RWPE2 (cell line): Measurements from ENCODE around the gene GAL3ST1.

Experiments used
- ATAC-seq: fragments of 200-7000 bp; cut with Tn5 transposase; 3 replicates; pipeline ENCODE4 v1.9.1; 2021; ENCODE audit warnings: low read depth
- DNase-seq: peaks from one replicate; pipeline ENCODE4 v3.0.0-alpha.2; 2020; ENCODE audit warnings: low spot score
- H3K27ac ChIP-seq: fragments of 450-650 bp; 2 replicates; pipeline ENCODE4 v1.5.1; 2017; ENCODE audit warnings: mild to moderate bottlenecking; ENCODE audit not compliant: poor library complexity, severe bottlenecking
- H3K27me3 ChIP-seq: fragments of 250-450 bp; sonication (Bioruptor Pico); 2 replicates; pipeline ENCODE4 v1.5.1; 2021; ENCODE audit warnings: mild to moderate bottlenecking, moderate library complexity; ENCODE audit not compliant: insufficient read depth, poor library complexity, severe bottlenecking
- H3K36me3 ChIP-seq: fragments of 250-450 bp; sonication (Bioruptor Pico); 2 replicates; pipeline ENCODE4 v1.5.1; 2020; ENCODE audit warnings: low read depth, mild to moderate bottlenecking, moderate library complexity
- H3K4me1 ChIP-seq: fragments of 250-450 bp; sonication (Bioruptor Pico); 2 replicates; pipeline ENCODE4 v1.5.1; 2021; ENCODE audit warnings: mild to moderate bottlenecking, moderate library complexity; ENCODE audit not compliant: insufficient read depth, poor library complexity, severe bottlenecking
- H3K4me3 ChIP-seq: fragments of 250-450 bp; sonication (Bioruptor Pico); 2 replicates; pipeline ENCODE4 v1.5.1; 2021; ENCODE audit warnings: mild to moderate bottlenecking, moderate library complexity; ENCODE audit not compliant: severe bottlenecking
- H3K9me3 ChIP-seq: fragments of 250-450 bp; sonication (Bioruptor Pico); 2 replicates; pipeline ENCODE4 v1.5.1; 2021; ENCODE audit warnings: mild to moderate bottlenecking, moderate library complexity; ENCODE audit not compliant: severe bottlenecking
- TF ChIP-seq, protein P1 (sequence below): fragments of 450-650 bp; IDR thresholded peaks from one replicate; pipeline ENCODE4 v1.5.1; 2017; ENCODE audit warnings: mild to moderate bottlenecking, moderate library complexity; ENCODE audit not compliant: poor library complexity, severe bottlenecking

GAL3ST1 gene

DNA sequence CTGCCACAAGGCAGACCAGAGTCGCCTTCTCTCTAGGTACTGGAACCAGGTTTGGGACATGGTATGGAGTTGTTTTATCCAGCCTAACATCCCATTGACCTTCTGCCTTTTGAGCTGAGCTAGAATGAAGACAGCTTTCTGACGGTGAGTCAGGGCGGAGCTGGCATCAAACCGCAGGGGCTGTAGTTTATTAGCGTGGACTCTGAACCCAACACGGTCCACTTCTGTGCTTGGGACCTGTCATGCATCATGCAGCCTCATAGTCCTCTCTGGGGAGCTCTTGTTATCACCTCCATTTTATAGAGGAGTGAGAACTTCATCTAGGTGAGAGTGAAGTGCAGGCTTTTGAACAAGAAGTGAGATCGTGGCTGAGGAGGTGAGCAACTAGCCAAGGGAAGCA lies 8.3 kb downstream of the GAL3ST1 start:
- H3K4me1 ChIP-seq, result no peaks in the 10 kb centered on the region
- H3K4me3 ChIP-seq, result no peak overlapping the region
- DNase-seq, result no peak
- H3K27me3 ChIP-seq, result no peaks in the 10 kb centered on the region
- TF ChIP-seq, protein P1, sequence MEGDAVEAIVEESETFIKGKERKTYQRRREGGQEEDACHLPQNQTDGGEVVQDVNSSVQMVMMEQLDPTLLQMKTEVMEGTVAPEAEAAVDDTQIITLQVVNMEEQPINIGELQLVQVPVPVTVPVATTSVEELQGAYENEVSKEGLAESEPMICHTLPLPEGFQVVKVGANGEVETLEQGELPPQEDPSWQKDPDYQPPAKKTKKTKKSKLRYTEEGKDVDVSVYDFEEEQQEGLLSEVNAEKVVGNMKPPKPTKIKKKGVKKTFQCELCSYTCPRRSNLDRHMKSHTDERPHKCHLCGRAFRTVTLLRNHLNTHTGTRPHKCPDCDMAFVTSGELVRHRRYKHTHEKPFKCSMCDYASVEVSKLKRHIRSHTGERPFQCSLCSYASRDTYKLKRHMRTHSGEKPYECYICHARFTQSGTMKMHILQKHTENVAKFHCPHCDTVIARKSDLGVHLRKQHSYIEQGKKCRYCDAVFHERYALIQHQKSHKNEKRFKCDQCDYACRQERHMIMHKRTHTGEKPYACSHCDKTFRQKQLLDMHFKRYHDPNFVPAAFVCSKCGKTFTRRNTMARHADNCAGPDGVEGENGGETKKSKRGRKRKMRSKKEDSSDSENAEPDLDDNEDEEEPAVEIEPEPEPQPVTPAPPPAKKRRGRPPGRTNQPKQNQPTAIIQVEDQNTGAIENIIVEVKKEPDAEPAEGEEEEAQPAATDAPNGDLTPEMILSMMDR, result no peak
- no peak for ATAC-seq
- H3K9me3 ChIP-seq, result no peaks in the 10 kb centered on the region
- no peak overlapping the region for H3K27ac ChIP-seq
- no peaks in the 10 kb centered on the region for H3K36me3 ChIP-seq

DNA sequence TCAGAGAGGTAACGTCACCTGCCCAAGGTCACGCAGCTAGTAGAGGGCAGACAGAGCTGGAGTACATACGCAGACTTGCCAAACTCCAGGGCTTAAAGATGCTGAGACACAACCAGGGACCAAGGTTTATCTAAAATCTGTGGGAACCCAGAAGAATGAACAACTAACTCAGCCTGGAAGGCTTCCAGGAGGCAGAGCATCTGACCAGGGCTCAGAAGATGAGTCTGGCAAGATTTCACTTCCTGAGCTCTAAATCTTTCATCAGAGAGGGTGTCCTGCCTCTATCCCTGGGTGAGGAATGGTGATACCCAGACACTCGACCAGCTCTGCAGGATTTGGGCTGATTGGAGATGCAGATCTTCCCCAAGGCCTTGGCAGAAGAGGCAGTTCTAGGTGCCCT lies 9.1 kb downstream of the GAL3ST1 start:
- H3K36me3 ChIP-seq, result no peaks in the 10 kb centered on the region
- H3K27ac ChIP-seq, result no peak overlapping the region
- DNase-seq, result no peak
- TF ChIP-seq, protein P1, result no peak
- no peaks in the 10 kb centered on the region for H3K4me1 ChIP-seq
- ATAC-seq, result no peak
- H3K27me3 ChIP-seq, result no peaks in the 10 kb centered on the region
- H3K9me3 ChIP-seq, result no peaks in the 10 kb centered on the region
- H3K4me3 ChIP-seq, result no peak overlapping the region

DNA sequence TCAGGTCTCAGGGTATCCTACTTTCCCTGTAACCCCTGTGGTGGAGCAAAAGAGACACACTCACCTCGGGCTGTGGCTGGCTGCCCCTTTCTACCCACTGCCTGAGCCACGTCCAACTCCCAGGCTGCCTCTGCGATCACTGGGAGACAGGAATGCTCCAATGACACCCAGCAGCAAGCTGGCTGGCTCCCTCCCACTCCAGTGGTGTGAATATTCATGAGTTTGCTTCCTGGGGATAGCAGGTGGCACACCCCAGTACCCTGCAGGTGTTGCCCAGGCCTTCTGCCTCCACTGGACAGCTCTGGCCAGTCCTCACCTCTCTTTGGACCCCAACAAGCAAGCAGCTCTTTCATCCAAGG lies 9.7 kb downstream of the GAL3ST1 start:
- no peak overlapping the region for H3K27ac ChIP-seq
- H3K36me3 ChIP-seq, result no peaks in the 10 kb centered on the region
- H3K4me1 ChIP-seq, result no peaks in the 10 kb centered on the region
- ATAC-seq (no peak), DNase-seq (no peak)
- no peaks in the 10 kb centered on the region for H3K9me3 ChIP-seq
- no peaks in the 10 kb centered on the region for H3K27me3 ChIP-seq
- no peak overlapping the region for H3K4me3 ChIP-seq
- TF ChIP-seq, protein P1, result no peak

DNA sequence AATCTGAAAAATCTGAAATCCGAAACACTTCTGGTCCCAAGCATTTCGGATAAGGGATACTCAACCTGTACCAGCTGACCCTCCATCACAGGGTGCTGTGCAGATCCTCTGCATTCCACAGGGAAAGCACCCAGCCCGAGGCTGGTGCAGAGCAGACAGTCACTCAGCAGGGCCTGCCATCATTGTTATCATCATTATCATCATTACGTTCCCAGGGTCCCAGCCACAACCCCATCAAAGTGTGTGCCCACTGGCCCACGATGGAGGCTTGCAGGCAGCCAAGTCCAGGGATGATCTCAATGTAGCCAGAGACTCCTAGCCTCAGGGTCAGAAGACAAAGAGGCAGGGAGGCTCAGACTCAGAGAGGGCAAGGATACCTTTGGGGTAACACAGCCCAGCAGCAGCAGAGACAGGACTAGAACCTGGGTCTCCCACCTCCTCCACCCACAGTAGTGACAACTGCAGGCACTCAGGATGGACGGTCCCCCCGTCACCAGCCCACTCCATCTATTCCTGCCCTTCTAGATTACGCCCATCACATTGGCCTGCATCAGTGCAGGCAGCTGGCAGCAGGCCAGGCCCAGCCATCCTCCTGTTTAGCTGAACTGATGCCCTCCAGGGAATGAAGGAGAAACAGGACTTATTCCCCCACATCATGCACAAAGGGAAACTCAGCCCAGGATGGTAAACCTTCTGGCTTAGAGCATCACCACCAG lies 10.3 kb downstream of the GAL3ST1 start:
- Histone ChIP-seq H3K9me3 (no peaks in the 10 kb centered on the region), H3K27ac (no peak overlapping the region)
- no peak for ATAC-seq

DNA sequence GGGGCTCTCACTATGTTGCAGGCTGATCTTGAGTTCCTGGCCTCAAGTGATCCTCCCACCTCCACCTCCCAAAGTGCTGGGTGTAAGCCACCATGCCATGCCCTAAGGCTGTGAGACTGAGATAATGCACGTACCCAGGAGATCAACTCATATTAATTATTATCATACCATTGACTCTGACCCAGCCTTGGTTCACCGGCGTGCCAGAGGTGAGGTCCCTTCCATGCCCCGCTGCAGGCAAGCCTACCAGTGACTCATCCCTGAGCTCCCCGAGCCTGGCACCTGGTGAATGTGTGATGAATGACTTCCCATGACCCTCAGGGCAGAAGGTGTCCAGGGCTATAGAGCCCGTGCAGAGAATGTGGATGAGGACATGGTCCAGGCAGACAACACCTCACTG lies 12.1 kb downstream of the GAL3ST1 start:
- Histone ChIP-seq H3K4me3 (no peak overlapping the region), H3K36me3 (no peaks in the 10 kb centered on the region), H3K9me3 (no peaks in the 10 kb centered on the region), H3K4me1 (no peaks in the 10 kb centered on the region), H3K27me3 (no peaks in the 10 kb centered on the region), H3K27ac (no peak overlapping the region)
- ATAC-seq (peak; percentile 75), DNase-seq (no peak)
- TF ChIP-seq, protein P1, result no peak

More for the DNA sequence above, 10.3 kb downstream of the GAL3ST1 start:
- TF ChIP-seq, protein P1, result no peak
- Histone ChIP-seq H3K27me3 (no peaks in the 10 kb centered on the region), H3K36me3 (no peaks in the 10 kb centered on the region), H3K4me3 (no peak overlapping the region), H3K4me1 (no peaks in the 10 kb centered on the region)
- no peak for DNase-seq
